Measurements from ENCODE around the gene PHTF2. TPM values are rescaled to one million over a fixed set of nuclear protein-coding genes. Genes with fewer than 3 reads are reported as not detected.

Gene PHTF2
- polyA plus RNA-seq, 1 experiment: 60.1 TPM

DNA sequence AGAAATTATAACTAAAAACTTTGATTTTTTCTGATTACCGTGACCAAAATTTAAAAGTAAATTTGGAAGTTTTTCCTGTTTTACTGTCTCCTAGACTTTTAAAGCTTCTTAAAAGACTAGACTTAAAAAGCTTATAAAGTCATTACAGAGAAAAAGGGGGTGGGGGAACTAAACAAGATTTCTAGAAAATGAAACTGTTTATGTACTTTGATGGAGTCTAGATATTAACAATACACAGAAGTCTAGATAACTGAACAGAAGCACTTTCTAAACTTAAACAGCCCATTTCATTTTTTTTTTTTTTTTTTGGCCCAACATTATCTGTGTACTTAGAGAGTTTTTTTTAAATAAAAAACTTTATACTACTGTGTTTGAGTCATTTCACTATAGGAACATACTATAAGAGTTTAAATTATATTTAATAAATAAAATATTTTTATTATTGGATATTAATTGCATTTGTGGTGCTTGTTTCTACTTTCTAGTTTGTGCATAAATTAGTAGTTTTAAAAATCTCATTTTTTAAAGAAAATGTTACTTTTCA, 98.5 kb downstream of the PHTF2 start:
- Histone ChIP-seq H3K27ac (ENCODE audit: low read depth, low read length) (no peak overlapping the region), H3K4me3 (ENCODE audit: low read depth, low read length) (no peak overlapping the region), H3K9me3 (ENCODE audit: control insufficient read depth, insufficient read depth, low read length) (no peaks in the 10 kb centered on the region), H3K27me3 (ENCODE audit: control insufficient read depth, insufficient read depth, low read length) (no peaks in the 10 kb centered on the region)
- DNase-seq (ENCODE audit: low read depth, low spot score): no peak
- POLR2A ChIA-PET: no interaction called here
- no peak for TF ChIP-seq CTCF (IDR thresholded peaks at IDR 0.05; ENCODE audit: low read depth, low read length)
- CTCF ChIA-PET: interaction anchor here (1.5 kb wide), 1 partner anchor 245 kb away, joined by 6 read pairs; no protein-coding TSS in a partner anchor

- no peaks in the 10 kb centered on the region for H3K9me3 ChIP-seq (ENCODE audit: control insufficient read depth, insufficient read depth, low read length)
- no peak for TF ChIP-seq CTCF (IDR thresholded peaks at IDR 0.05; ENCODE audit: low read depth, low read length)
- ChIA-PET POLR2A (no interaction called here), CTCF (no interaction called here)
- no peak overlapping the region for H3K4me3 ChIP-seq (ENCODE audit: low read depth, low read length)
- no peak overlapping the region for H3K27ac ChIP-seq (ENCODE audit: low read depth, low read length)
- H3K27me3 ChIP-seq (ENCODE audit: control insufficient read depth, insufficient read depth, low read length): no peaks in the 10 kb centered on the region
- DNase-seq (ENCODE audit: low read depth, low spot score): no peak
These were observed 100.9 kb downstream of the PHTF2 start for GRCh38 chr7:77899516-77899915.

DNA sequence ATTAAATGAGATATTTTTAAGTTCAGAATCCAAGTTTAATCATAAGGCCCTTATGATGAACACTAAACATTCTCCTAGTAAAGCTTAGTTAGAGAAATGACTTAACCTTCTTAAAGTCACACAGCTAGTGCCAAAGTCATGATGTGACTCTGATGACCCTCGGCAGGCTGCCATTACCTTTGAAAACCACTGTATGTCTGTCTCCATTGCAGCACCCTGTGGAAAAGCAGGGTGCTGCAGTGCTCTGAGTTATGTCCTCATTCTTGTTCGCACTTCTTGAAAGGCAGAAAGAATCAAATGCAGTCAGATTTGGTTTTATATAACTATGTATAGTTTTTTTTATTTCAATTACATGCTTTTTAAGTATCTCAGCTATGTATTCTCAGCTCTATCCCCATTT, 105.0 kb downstream of the PHTF2 start:
- Histone ChIP-seq H3K27me3 (ENCODE audit: control insufficient read depth, insufficient read depth, low read length) (no peaks in the 10 kb centered on the region), H3K27ac (ENCODE audit: low read depth, low read length) (no peak overlapping the region), H3K9me3 (ENCODE audit: control insufficient read depth, insufficient read depth, low read length) (no peaks in the 10 kb centered on the region), H3K4me3 (ENCODE audit: low read depth, low read length) (no peak overlapping the region)
- CTCF ChIA-PET: interaction anchor here (0.9 to 1.5 kb wide), 3 partner anchors 10 to 144 kb away, joined by 3 to 6 read pairs (median 3); no protein-coding TSS in a partner anchor
- POLR2A ChIA-PET: no interaction called here
- DNase-seq (ENCODE audit: low read depth, low spot score): no peak
- peak; percentile 20; the same call in 1 of the 2 replicates for TF ChIP-seq CTCF (IDR thresholded peaks at IDR 0.05; ENCODE audit: low read depth, low read length)

GRCh38 chr7:77904252-77904651, 105.7 kb downstream of the PHTF2 start:
- DNase-seq (ENCODE audit: low read depth, low spot score): no peak
- no peaks in the 10 kb centered on the region for H3K27me3 ChIP-seq (ENCODE audit: control insufficient read depth, insufficient read depth, low read length)
- no peak for TF ChIP-seq CTCF (IDR thresholded peaks at IDR 0.05; ENCODE audit: low read depth, low read length)
- H3K4me3 ChIP-seq (ENCODE audit: low read depth, low read length): no peak overlapping the region
- CTCF ChIA-PET: interaction anchor here (1.4 kb wide), 1 partner anchor 145 kb away, joined by 6 read pairs; no protein-coding TSS in a partner anchor
- H3K9me3 ChIP-seq (ENCODE audit: control insufficient read depth, insufficient read depth, low read length): no peaks in the 10 kb centered on the region
- POLR2A ChIA-PET: no interaction called here
- no peak overlapping the region for H3K27ac ChIP-seq (ENCODE audit: low read depth, low read length)

DNA sequence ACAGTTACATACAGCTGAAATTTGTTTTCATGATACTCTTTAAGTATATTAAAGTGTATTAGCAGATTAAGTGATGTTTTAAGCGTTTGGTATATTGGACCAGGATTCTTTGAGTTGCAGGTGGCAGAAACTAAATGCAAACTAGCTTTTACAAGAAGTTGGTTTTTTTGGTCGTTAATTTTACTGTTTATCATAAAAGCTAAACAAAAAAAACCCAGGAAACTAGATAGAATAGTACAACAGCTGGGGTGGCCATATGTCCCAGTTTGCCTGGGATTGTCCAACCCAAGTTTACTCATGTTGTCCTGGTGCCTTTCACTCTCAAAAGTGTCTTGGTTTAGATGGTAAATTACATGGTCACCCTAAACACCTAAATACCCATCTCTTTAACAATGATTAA, 108.7 kb downstream of the PHTF2 start:
- Histone ChIP-seq H3K4me3 (ENCODE audit: low read depth, low read length) (no peak overlapping the region), H3K27ac (ENCODE audit: low read depth, low read length) (no peak overlapping the region), H3K9me3 (ENCODE audit: control insufficient read depth, insufficient read depth, low read length) (no peaks in the 10 kb centered on the region), H3K27me3 (ENCODE audit: control insufficient read depth, insufficient read depth, low read length) (no peaks in the 10 kb centered on the region)
- no peak for DNase-seq (ENCODE audit: low read depth, low spot score)
- ChIA-PET POLR2A (interaction anchor here (0.5 to 0.6 kb wide), 3 partner anchors 30 to 253 kb away, joined by 3 to 6 read pairs (median 6); no protein-coding TSS in a partner anchor), CTCF (no interaction called here)
- TF ChIP-seq CTCF (IDR thresholded peaks at IDR 0.05; ENCODE audit: low read depth, low read length): no peak
